WTC11 (cell line): ENCODE results near the gene ZNF335.

ENCODE experiments used
- CTCF ChIP-seq: fragments of 200-600 bp; IDR thresholded peaks from 2 replicates; pipeline ENCODE4 v1.8.0; 2022; ENCODE audit warnings: antibody characterized with exemption
- ZNF232 ChIP-seq: sonication (generic); formaldehyde crosslinking; IDR thresholded peaks from 2 replicates; pipeline ENCODE4 v1.8.0; 2022; ENCODE audit warnings: mild to moderate bottlenecking, missing genetic modification reagents

GRCh38 chr20:45912344-45912682 is 59.7 kb downstream of the ZNF335 start:
- TF ChIP-seq ZNF232 (CRISPR knock-in tag) (no peak), CTCF (no peak)
